GM18517 (cell line): Measurements from ENCODE around the gene AHI1.
A peak's percentile ranks its signal among the peaks of the same experiment; 100 is the strongest.
"Not testable (repeated sequence)": the region's sequence is repeated elsewhere in the genome, so short reads cannot be mapped to it uniquely, and the experiment has no call there.

ENCODE experiments used
- ATAC-seq: cut with Tn5 transposase; IDR thresholded peaks from one replicate; pipeline ENCODE4 v1.9.1; 2021; ENCODE audit warnings: mild to moderate bottlenecking, moderate library complexity; ENCODE audit not compliant: unreplicated experiment

Gene AHI1

GRCh38 chr6:135339920-135340319, 157.6 kb downstream of the AHI1 start:
- ATAC-seq, result not testable (repeated sequence)

- no peak for ATAC-seq
Observed at GRCh38 chr6:135334169-135334568, 163.4 kb downstream of the AHI1 start.

GRCh38 chr6:135331002-135331401, 166.5 kb downstream of the AHI1 start:
- peak; percentile 34 for ATAC-seq

- peak; percentile 92 for ATAC-seq
Observed at GRCh38 chr6:135329851-135330803, 167.4 kb downstream of the AHI1 start.

- ATAC-seq, result no peak
Observed at GRCh38 chr6:135328136-135328535, 169.4 kb downstream of the AHI1 start.

GRCh38 chr6:135325624-135326424, 171.7 kb downstream of the AHI1 start:
- no peak for ATAC-seq

- ATAC-seq, result no peak
Observed at GRCh38 chr6:135324531-135324930, 173.0 kb downstream of the AHI1 start.

- ATAC-seq, result no peak
Observed at GRCh38 chr6:135323979-135324378, 173.6 kb downstream of the AHI1 start.

GRCh38 chr6:135323202-135323668, 174.3 kb downstream of the AHI1 start:
- ATAC-seq, result peak; percentile 97

GRCh38 chr6:135322427-135323201, 174.9 kb downstream of the AHI1 start:
- ATAC-seq, result peak; percentile 69

GRCh38 chr6:135320721-135321621, 176.6 kb downstream of the AHI1 start:
- ATAC-seq, result no peak

GRCh38 chr6:135319819-135320218, 177.7 kb downstream of the AHI1 start:
- ATAC-seq, result no peak

- ATAC-seq, result no peak
Observed at GRCh38 chr6:135318738-135319469, 178.6 kb downstream of the AHI1 start.

- no peak for ATAC-seq
Observed at GRCh38 chr6:135314543-135314942, 183.0 kb downstream of the AHI1 start.

- ATAC-seq, result no peak
Observed at GRCh38 chr6:135311446-135312200, 185.9 kb downstream of the AHI1 start.

GRCh38 chr6:135310291-135310690, 187.2 kb downstream of the AHI1 start:
- no peak for ATAC-seq

GRCh38 chr6:135306740-135307420, 190.7 kb downstream of the AHI1 start:
- no peak for ATAC-seq

- ATAC-seq, result no peak
Observed at GRCh38 chr6:135306166-135306565, 191.4 kb downstream of the AHI1 start.
